ENCODE measurements around the gene TSPAN9. TPM values are rescaled to one million over a fixed set of nuclear protein-coding genes. Genes with fewer than 3 reads are reported as not detected.

Gene TSPAN9
- total RNA-seq, 1 donor from 2014 or later = 0.48 TPM

GRCh38 chr12:3246253-3246652, 169.1 kb downstream of the TSPAN9 start:
- Mint-ChIP-seq H3K9me3 (no peaks in the 10 kb centered on the region), H3K4me1 (ENCODE audit: low read depth) (peaks cover 6% of the 10 kb centered on the region), H3K27me3 (ENCODE audit: low read depth) (no peaks in the 10 kb centered on the region), H3K27ac (no peak overlapping the region), H3K36me3 (ENCODE audit: low read depth) (no peaks in the 10 kb centered on the region), H3K4me3 (ENCODE audit: low read depth) (no peak overlapping the region)
- DNase-seq (ENCODE audit: low spot score) = no peak
- intact Hi-C loops (cut with micrococcal nuclease) = no loop called here

- no peaks in the 10 kb centered on the region for H3K27me3 Mint-ChIP-seq (ENCODE audit: low read depth)
- DNase-seq (ENCODE audit: low spot score) = no peak
- H3K27ac Mint-ChIP-seq = no peak overlapping the region
- H3K4me1 Mint-ChIP-seq (ENCODE audit: low read depth) = peaks cover 6% of the 10 kb centered on the region
- no peaks in the 10 kb centered on the region for H3K36me3 Mint-ChIP-seq (ENCODE audit: low read depth)
- no peaks in the 10 kb centered on the region for H3K9me3 Mint-ChIP-seq
- intact Hi-C loops (cut with micrococcal nuclease) = no loop called here
- H3K4me3 Mint-ChIP-seq (ENCODE audit: low read depth) = no peak overlapping the region
Measured at GRCh38 chr12:3247077-3247476, 169.9 kb downstream of the TSPAN9 start.

GRCh38 chr12:3247629-3248161, 170.5 kb downstream of the TSPAN9 start:
- no peak for DNase-seq (ENCODE audit: low spot score)
- Mint-ChIP-seq H3K9me3 (no peaks in the 10 kb centered on the region), H3K27ac (no peak overlapping the region), H3K4me3 (ENCODE audit: low read depth) (no peak overlapping the region), H3K4me1 (ENCODE audit: low read depth) (peaks cover 6% of the 10 kb centered on the region), H3K27me3 (ENCODE audit: low read depth) (no peaks in the 10 kb centered on the region), H3K36me3 (ENCODE audit: low read depth) (no peaks in the 10 kb centered on the region)
- intact Hi-C loops (cut with micrococcal nuclease) = no loop called here

GRCh38 chr12:3249081-3249800, 172.1 kb downstream of the TSPAN9 start:
- no peak for DNase-seq (ENCODE audit: low spot score)
- Mint-ChIP-seq H3K9me3 (no peaks in the 10 kb centered on the region), H3K36me3 (ENCODE audit: low read depth) (no peaks in the 10 kb centered on the region), H3K4me3 (ENCODE audit: low read depth) (no peak overlapping the region), H3K4me1 (ENCODE audit: low read depth) (peaks cover 6% of the 10 kb centered on the region), H3K27ac (no peak overlapping the region), H3K27me3 (ENCODE audit: low read depth) (no peaks in the 10 kb centered on the region)
- intact Hi-C loops (cut with micrococcal nuclease) = no loop called here

- no peak for DNase-seq (ENCODE audit: low spot score)
- peaks cover 6% of the 10 kb centered on the region for H3K4me1 Mint-ChIP-seq (ENCODE audit: low read depth)
- no peaks in the 10 kb centered on the region for H3K36me3 Mint-ChIP-seq (ENCODE audit: low read depth)
- H3K9me3 Mint-ChIP-seq = no peaks in the 10 kb centered on the region
- intact Hi-C loops (cut with micrococcal nuclease) = no loop called here
- no peaks in the 10 kb centered on the region for H3K27me3 Mint-ChIP-seq (ENCODE audit: low read depth)
- no peak overlapping the region for H3K27ac Mint-ChIP-seq
- H3K4me3 Mint-ChIP-seq (ENCODE audit: low read depth) = no peak overlapping the region
Measured at GRCh38 chr12:3250034-3250433, 172.9 kb downstream of the TSPAN9 start.

- no peak overlapping the region for H3K27ac Mint-ChIP-seq
- no peaks in the 10 kb centered on the region for H3K27me3 Mint-ChIP-seq (ENCODE audit: low read depth)
- intact Hi-C loops (cut with micrococcal nuclease) = no loop called here
- H3K4me1 Mint-ChIP-seq (ENCODE audit: low read depth) = peaks cover 6% of the 10 kb centered on the region
- no peaks in the 10 kb centered on the region for H3K9me3 Mint-ChIP-seq
- DNase-seq (ENCODE audit: low spot score) = no peak
- H3K4me3 Mint-ChIP-seq (ENCODE audit: low read depth) = no peak overlapping the region
- no peaks in the 10 kb centered on the region for H3K36me3 Mint-ChIP-seq (ENCODE audit: low read depth)
Measured at GRCh38 chr12:3250576-3250975, 173.4 kb downstream of the TSPAN9 start.

- Mint-ChIP-seq H3K27me3 (ENCODE audit: low read depth) (no peaks in the 10 kb centered on the region), H3K4me3 (ENCODE audit: low read depth) (no peak overlapping the region), H3K9me3 (no peaks in the 10 kb centered on the region), H3K4me1 (ENCODE audit: low read depth) (peaks cover 6% of the 10 kb centered on the region), H3K27ac (no peak overlapping the region), H3K36me3 (ENCODE audit: low read depth) (no peaks in the 10 kb centered on the region)
- intact Hi-C loops (cut with micrococcal nuclease) = no loop called here
- no peak for DNase-seq (ENCODE audit: low spot score)
Measured at GRCh38 chr12:3251067-3251466, 173.9 kb downstream of the TSPAN9 start.

GRCh38 chr12:3251691-3252090, 174.5 kb downstream of the TSPAN9 start:
- H3K9me3 Mint-ChIP-seq = no peaks in the 10 kb centered on the region
- H3K27ac Mint-ChIP-seq = no peak overlapping the region
- no peak overlapping the region for H3K4me3 Mint-ChIP-seq (ENCODE audit: low read depth)
- intact Hi-C loops (cut with micrococcal nuclease) = no loop called here
- no peaks in the 10 kb centered on the region for H3K27me3 Mint-ChIP-seq (ENCODE audit: low read depth)
- no peaks in the 10 kb centered on the region for H3K36me3 Mint-ChIP-seq (ENCODE audit: low read depth)
- no peak for DNase-seq (ENCODE audit: low spot score)
- peaks cover 6% of the 10 kb centered on the region for H3K4me1 Mint-ChIP-seq (ENCODE audit: low read depth)

GRCh38 chr12:3252450-3252891, 175.3 kb downstream of the TSPAN9 start:
- Mint-ChIP-seq H3K4me1 (ENCODE audit: low read depth) (peaks cover 6% of the 10 kb centered on the region), H3K27ac (no peak overlapping the region), H3K9me3 (no peaks in the 10 kb centered on the region), H3K36me3 (ENCODE audit: low read depth) (no peaks in the 10 kb centered on the region), H3K27me3 (ENCODE audit: low read depth) (no peaks in the 10 kb centered on the region), H3K4me3 (ENCODE audit: low read depth) (no peak overlapping the region)
- DNase-seq (ENCODE audit: low spot score) = no peak
- intact Hi-C loops (cut with micrococcal nuclease) = no loop called here

GRCh38 chr12:3253682-3254275, 176.6 kb downstream of the TSPAN9 start:
- H3K27ac Mint-ChIP-seq = no peak overlapping the region

GRCh38 chr12:3255057-3255456, 177.9 kb downstream of the TSPAN9 start:
- H3K27ac Mint-ChIP-seq = no peak overlapping the region
- H3K27me3 Mint-ChIP-seq (ENCODE audit: low read depth) = no peaks in the 10 kb centered on the region
- H3K4me1 Mint-ChIP-seq (ENCODE audit: low read depth) = no peaks in the 10 kb centered on the region
- no peaks in the 10 kb centered on the region for H3K36me3 Mint-ChIP-seq (ENCODE audit: low read depth)
- H3K9me3 Mint-ChIP-seq = no peaks in the 10 kb centered on the region
- no peak for DNase-seq (ENCODE audit: low spot score)
- no peak overlapping the region for H3K4me3 Mint-ChIP-seq (ENCODE audit: low read depth)
- intact Hi-C loops (cut with micrococcal nuclease) = no loop called here

More at GRCh38 chr12:3253682-3254275, 176.6 kb downstream of the TSPAN9 start:
- H3K4me3 Mint-ChIP-seq (ENCODE audit: low read depth) = no peak overlapping the region
- DNase-seq (ENCODE audit: low spot score) = no peak
- no peaks in the 10 kb centered on the region for H3K27me3 Mint-ChIP-seq (ENCODE audit: low read depth)
- intact Hi-C loops (cut with micrococcal nuclease) = no loop called here
- H3K9me3 Mint-ChIP-seq = no peaks in the 10 kb centered on the region
- no peaks in the 10 kb centered on the region for H3K36me3 Mint-ChIP-seq (ENCODE audit: low read depth)
- peaks cover 6% of the 10 kb centered on the region for H3K4me1 Mint-ChIP-seq (ENCODE audit: low read depth)

GRCh38 chr12:3256103-3256631, 179.0 kb downstream of the TSPAN9 start:
- Mint-ChIP-seq H3K27ac (no peak overlapping the region), H3K4me3 (ENCODE audit: low read depth) (no peak overlapping the region), H3K27me3 (ENCODE audit: low read depth) (no peaks in the 10 kb centered on the region), H3K4me1 (ENCODE audit: low read depth) (no peaks in the 10 kb centered on the region), H3K36me3 (ENCODE audit: low read depth) (no peaks in the 10 kb centered on the region), H3K9me3 (no peaks in the 10 kb centered on the region)
- no peak for DNase-seq (ENCODE audit: low spot score)
- intact Hi-C loops (cut with micrococcal nuclease) = no loop called here

- Mint-ChIP-seq H3K4me1 (ENCODE audit: low read depth) (no peaks in the 10 kb centered on the region), H3K27ac (no peak overlapping the region), H3K4me3 (ENCODE audit: low read depth) (no peak overlapping the region), H3K27me3 (ENCODE audit: low read depth) (no peaks in the 10 kb centered on the region), H3K9me3 (no peaks in the 10 kb centered on the region), H3K36me3 (ENCODE audit: low read depth) (no peaks in the 10 kb centered on the region)
- no peak for DNase-seq (ENCODE audit: low spot score)
- intact Hi-C loops (cut with micrococcal nuclease) = no loop called here
Measured at GRCh38 chr12:3257411-3257810, 180.2 kb downstream of the TSPAN9 start.
